Vagina (tissue), 2 donors: ENCODE results near the gene FOXA1. TPM values are rescaled to one million over a fixed set of nuclear protein-coding genes. Genes with fewer than 3 reads are reported as not detected.

Experiments
- DNase-seq, 2 donors: peaks; one replicate each; pipeline ENCODE4 v3.0.0-alpha.2; 2017; ENCODE audit errors: extremely low spot score in 2 of 2
- H3K27ac ChIP-seq: fragments of 200-600 bp; sonication (generic); one replicate; pipeline ENCODE4 v1.5.1; 2019
- H3K27me3 ChIP-seq: fragments of 200-600 bp; sonication (generic); one replicate; pipeline ENCODE4 v1.5.1; 2019
- H3K36me3 ChIP-seq, 2 donors: fragments of 200-600 bp; sonication (generic); one replicate each; pipeline ENCODE4 v1.5.1; 2017 to 2019
- H3K4me1 ChIP-seq: fragments of 200-600 bp; sonication (generic); one replicate; pipeline ENCODE4 v1.5.1; 2019
- H3K4me3 ChIP-seq, 2 donors: fragments of 200-600 bp; sonication (generic); 1 replicate in 1 of 2; 2 replicates in 1 of 2; pipeline ENCODE4 v1.5.1; 2016 to 2019
- H3K9me3 ChIP-seq: fragments of 200-600 bp; sonication (generic); one replicate; pipeline ENCODE4 v1.5.1; 2019
- POLR2A ChIP-seq, 2 donors: fragments of 450-650 bp; IDR thresholded peaks; one replicate each; pipeline ENCODE4 v1.6.1; 2017; ENCODE audit warnings: antibody characterized with exemption in 2 of 2, mild to moderate bottlenecking in 2 of 2, moderate library complexity in 2 of 2
- POLR2AphosphoS5 ChIP-seq, 2 donors: sonication (generic); formaldehyde crosslinking; IDR thresholded peaks; one replicate each; pipeline ENCODE4 v1.9.0; 2017; ENCODE audit warnings: antibody characterized with exemption in 2 of 2, mild to moderate bottlenecking in 2 of 2, low read depth in 1 of 2; ENCODE audit not compliant: insufficient read depth in 1 of 2
- intact Hi-C: fragments of 100-400 bp; cut with DNase I; formaldehyde crosslinking; loops from one replicate; pipeline ENCODE4 v1.15.1; 2023
- total RNA-seq: library from RNA; depleted of rRNA; stranded (reverse); fragments of >200 nt; gene quantifications from one replicate; pipeline ENCODE4 v1.2.3, GENCODE V29; 2016
- TF ChIP-seq, protein P1 (sequence below), 3 experiments: fragments of 450-650 bp in 2 of 3; fragments of 200-600 bp in 1 of 3; sonication (generic) in 1 of 3; IDR thresholded peaks; one replicate each; pipeline ENCODE4 v1.5.1; 2017 to 2019; ENCODE audit warnings: antibody characterized with exemption in 3 of 3, mild to moderate bottlenecking in 2 of 3, moderate library complexity in 2 of 3

FOXA1 gene
- total RNA-seq, 1 donor from 2014 or later: 11.5 TPM

DNA sequence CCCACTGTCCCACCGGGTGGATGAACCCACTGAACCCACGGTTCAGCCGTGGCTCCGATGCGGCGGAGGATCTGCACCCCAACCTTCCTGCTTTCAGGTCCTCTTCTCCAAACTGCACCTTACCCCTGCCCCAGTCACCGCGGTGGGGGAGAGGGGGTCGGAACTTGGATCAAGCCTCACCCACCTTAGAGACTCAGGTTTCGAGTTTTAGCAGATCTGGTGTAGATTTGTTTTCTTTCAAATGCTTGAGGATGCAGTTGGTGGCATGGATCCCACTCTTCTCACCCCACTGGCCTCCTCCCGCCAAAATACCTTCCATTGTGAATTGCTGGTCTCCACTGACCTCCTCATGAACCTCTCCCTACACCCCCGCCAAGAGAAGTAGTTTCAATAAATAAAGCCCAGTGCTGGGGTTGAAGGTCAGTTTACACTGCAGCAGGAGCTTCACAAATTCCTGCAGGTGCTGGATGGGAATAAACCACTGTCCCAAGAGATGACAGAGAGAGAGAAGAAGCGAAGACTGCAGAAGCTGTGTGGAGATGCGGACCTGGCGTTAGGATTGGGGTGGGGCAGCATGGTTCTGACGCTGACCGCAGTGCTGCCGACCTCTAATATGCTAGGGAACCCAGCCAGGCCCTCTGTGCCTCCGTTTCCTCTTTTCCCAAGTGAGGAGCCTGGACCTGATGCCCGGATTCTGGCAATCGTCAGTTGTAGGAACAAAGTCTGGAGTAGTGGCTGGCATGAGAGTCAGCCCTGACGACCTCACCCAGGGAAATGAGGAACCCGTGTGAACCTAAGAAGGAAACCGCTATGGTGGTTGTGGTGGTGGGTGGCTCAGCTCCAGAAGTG lies 7.8 kb upstream of the FOXA1 start:
- Histone ChIP-seq H3K27ac (no peak overlapping the region), H3K27me3 (peaks cover 25% of the 10 kb centered on the region), H3K4me3 (no peak overlapping the region), H3K9me3 (no peaks in the 10 kb centered on the region), H3K36me3 (no peaks in the 10 kb centered on the region), H3K4me1 (peaks cover 24% of the 10 kb centered on the region)
- intact Hi-C loops: no loop called here
- no peak for TF ChIP-seq POLR2A (IDR thresholded peaks at IDR 0.05)
- no peak for DNase-seq

DNA sequence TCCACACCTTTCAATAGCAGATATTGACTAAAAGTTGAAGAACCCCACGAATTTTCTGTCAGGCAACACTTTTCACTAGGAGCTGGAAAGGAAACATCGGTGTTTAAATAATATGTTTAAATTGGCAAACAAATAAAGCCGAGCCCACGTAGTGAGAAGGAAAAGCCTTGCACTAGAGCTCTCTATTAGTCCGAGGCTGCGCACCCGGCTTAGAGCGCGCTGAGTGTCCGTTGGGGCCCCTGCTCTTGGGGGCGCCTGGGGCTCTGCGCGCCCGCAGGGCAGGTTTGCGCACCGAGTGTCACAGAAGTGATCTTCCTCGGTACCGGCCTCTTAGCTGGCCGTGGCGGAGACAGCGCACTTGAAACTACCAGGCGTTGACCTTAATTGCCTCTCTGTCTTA lies 6.8 kb upstream of the FOXA1 start:
- Histone ChIP-seq H3K4me1 (peaks cover 29% of the 10 kb centered on the region), H3K9me3 (no peaks in the 10 kb centered on the region), H3K4me3 (no peak overlapping the region), H3K27me3 (peaks cover 34% of the 10 kb centered on the region), H3K27ac (no peak overlapping the region), H3K36me3 (no peaks in the 10 kb centered on the region)
- no peak for DNase-seq
- intact Hi-C loops: no loop called here
- TF ChIP-seq POLR2AphosphoS5 (IDR thresholded peaks at IDR 0.05; ENCODE audit: insufficient read depth in 1 of 2, low read depth in 1 of 2) (no peak), POLR2A (IDR thresholded peaks at IDR 0.05) (no peak)
- TF ChIP-seq, protein P1, sequence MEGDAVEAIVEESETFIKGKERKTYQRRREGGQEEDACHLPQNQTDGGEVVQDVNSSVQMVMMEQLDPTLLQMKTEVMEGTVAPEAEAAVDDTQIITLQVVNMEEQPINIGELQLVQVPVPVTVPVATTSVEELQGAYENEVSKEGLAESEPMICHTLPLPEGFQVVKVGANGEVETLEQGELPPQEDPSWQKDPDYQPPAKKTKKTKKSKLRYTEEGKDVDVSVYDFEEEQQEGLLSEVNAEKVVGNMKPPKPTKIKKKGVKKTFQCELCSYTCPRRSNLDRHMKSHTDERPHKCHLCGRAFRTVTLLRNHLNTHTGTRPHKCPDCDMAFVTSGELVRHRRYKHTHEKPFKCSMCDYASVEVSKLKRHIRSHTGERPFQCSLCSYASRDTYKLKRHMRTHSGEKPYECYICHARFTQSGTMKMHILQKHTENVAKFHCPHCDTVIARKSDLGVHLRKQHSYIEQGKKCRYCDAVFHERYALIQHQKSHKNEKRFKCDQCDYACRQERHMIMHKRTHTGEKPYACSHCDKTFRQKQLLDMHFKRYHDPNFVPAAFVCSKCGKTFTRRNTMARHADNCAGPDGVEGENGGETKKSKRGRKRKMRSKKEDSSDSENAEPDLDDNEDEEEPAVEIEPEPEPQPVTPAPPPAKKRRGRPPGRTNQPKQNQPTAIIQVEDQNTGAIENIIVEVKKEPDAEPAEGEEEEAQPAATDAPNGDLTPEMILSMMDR (IDR thresholded peaks at IDR 0.05): no peak

DNA sequence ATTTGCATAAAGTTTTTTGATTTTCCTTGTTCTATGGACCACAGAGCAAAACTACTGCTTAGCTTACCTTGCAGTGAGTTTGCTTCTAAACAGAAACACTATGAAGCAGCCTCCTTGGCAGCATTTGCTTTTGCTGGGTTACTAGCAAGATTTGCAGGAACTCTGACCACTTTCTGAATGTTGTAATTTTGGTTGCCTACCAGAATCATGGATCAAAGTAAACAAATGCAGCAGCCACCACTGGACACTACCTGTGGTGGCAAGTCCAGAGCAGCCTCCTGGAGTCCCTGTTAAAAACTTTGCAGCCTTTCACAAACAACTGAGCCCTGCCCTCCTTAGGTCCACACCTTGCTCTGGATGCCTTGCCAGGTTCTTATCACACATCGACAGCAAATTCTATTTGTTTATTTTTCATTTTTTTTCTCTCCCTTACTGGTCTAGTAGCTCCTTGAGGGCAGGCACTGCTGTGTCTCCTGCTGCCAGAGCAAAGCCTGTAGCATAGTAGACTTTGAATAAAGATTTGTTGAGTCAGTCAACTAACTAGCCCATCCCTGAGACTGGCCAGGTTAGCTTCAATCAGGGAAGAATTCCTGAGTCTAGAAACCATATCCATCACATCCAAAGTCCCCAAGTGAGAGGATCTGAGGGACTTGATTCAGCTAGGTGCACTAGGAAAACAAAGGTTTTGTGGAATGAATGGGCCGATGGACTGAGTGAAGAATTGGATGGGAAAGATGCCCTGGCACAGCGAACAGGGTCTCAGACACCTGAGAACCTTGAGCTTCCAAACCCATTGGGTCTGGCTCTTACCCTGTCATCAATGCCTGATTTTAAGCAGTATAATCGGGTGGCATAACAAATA lies 6.1 kb upstream of the FOXA1 start:
- Histone ChIP-seq H3K9me3 (no peaks in the 10 kb centered on the region), H3K36me3 (no peaks in the 10 kb centered on the region), H3K27ac (no peak overlapping the region), H3K4me1 (peaks cover 35% of the 10 kb centered on the region), H3K4me3 (no peak overlapping the region), H3K27me3 (peaks cover 40% of the 10 kb centered on the region)
- TF ChIP-seq, protein P1 (IDR thresholded peaks at IDR 0.05): no peak
- TF ChIP-seq POLR2AphosphoS5 (IDR thresholded peaks at IDR 0.05; ENCODE audit: insufficient read depth in 1 of 2, low read depth in 1 of 2) (no peak), POLR2A (IDR thresholded peaks at IDR 0.05) (no peak)
- intact Hi-C loops: no loop called here
- DNase-seq: no peak

DNA sequence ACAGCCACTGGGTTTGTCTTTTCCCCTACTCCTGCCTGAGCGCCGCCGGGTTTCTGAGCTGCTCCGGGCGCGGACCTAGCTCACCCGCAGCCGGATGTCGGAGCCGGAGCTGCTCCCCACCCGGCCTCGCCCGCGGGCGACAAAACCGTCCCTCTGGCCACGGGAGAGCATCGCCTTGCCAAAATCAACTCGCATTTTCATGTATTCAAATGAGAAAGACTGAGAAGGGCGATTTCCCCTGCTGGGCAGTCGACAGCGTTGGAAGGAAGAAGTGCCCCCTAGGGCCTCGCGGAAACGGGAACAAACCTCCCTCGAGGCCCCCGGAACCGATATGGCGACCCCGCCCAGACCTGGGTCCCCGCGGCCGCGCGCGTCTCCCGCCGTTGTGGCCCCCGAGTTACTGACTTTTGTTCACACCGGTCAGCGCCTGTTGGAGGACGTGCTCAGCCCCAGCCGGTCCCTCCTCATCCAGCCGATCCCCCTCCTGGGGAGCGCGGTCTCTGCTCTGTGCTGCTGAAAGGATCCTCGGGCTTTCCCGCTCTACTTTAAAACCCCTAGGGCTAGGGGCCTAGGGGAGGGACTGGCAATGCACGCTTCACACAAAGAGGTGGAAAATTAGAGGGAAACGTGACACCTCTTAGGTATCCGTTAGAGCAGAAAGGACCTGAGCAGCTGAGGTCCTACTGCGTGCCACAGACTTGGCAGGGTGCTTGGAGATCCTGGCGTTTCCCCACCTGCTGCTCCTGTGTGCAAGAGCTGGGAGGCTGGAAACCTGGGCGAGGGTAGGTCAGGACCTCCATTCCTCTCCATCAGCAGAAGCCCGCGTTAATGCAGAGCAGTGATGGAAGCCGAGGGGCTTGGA lies 4.7 kb upstream of the FOXA1 start:
- TF ChIP-seq POLR2A (IDR thresholded peaks at IDR 0.05): no peak
- TF ChIP-seq, protein P1 (IDR thresholded peaks at IDR 0.05): no peak
- no peak for TF ChIP-seq POLR2AphosphoS5 (IDR thresholded peaks at IDR 0.05; ENCODE audit: insufficient read depth in 1 of 2, low read depth in 1 of 2)
- Histone ChIP-seq H3K27me3 (peaks cover 47% of the 10 kb centered on the region), H3K4me1 (peaks cover 45% of the 10 kb centered on the region), H3K4me3 (peak overlapping the region; percentile 20 to 32), H3K9me3 (no peaks in the 10 kb centered on the region), H3K36me3 (no peaks in the 10 kb centered on the region), H3K27ac (no peak overlapping the region)
- intact Hi-C loops: no loop called here
- DNase-seq: no peak
